ENCODE data around the gene PRSS57.

PRSS57 gene

DNA sequence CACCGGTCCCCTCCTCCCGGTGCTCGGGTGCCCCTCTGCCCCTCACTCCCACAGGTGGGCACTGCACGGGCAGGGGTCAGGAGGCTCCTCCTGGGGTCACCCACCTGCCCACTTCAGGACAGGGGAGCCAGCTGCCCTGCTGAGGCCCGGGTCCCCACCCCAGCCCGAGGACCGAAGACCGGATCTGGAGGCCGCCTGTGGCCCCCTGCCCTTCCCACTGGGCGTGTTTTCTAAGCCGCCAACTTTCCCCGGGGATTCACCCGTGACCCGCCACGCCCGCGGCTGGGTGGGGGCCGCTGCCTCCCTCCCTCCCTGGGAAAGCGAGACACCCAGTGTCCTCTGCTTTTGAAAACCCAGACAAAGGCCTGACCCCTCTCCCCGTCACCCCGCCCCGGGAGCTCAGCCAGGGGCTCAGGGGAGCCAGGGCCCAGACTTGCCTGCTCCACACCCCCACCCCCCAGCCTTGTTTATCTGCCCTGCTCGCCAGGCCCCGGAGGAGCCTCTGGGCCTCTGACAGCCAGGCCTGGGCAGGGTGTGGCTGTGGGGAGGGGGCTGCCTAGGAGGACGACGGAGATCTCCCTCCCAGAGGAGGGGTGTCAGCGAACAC, 14.8 kb upstream of the PRSS57 start:
- TF ChIP-seq GATA3 (IDR thresholded peaks at IDR 0.05; ENCODE audit: low read depth, low read length) (no peak), GATA2 (IDR thresholded peaks at IDR 0.05; ENCODE audit: low read depth, low read length) (no peak)

GRCh38 chr19:709196-709964, 14.1 kb upstream of the PRSS57 start:
- TF ChIP-seq GATA2 (IDR thresholded peaks at IDR 0.05; ENCODE audit: low read depth, low read length) (no peak), GATA3 (IDR thresholded peaks at IDR 0.05; ENCODE audit: low read depth, low read length) (no peak)

DNA sequence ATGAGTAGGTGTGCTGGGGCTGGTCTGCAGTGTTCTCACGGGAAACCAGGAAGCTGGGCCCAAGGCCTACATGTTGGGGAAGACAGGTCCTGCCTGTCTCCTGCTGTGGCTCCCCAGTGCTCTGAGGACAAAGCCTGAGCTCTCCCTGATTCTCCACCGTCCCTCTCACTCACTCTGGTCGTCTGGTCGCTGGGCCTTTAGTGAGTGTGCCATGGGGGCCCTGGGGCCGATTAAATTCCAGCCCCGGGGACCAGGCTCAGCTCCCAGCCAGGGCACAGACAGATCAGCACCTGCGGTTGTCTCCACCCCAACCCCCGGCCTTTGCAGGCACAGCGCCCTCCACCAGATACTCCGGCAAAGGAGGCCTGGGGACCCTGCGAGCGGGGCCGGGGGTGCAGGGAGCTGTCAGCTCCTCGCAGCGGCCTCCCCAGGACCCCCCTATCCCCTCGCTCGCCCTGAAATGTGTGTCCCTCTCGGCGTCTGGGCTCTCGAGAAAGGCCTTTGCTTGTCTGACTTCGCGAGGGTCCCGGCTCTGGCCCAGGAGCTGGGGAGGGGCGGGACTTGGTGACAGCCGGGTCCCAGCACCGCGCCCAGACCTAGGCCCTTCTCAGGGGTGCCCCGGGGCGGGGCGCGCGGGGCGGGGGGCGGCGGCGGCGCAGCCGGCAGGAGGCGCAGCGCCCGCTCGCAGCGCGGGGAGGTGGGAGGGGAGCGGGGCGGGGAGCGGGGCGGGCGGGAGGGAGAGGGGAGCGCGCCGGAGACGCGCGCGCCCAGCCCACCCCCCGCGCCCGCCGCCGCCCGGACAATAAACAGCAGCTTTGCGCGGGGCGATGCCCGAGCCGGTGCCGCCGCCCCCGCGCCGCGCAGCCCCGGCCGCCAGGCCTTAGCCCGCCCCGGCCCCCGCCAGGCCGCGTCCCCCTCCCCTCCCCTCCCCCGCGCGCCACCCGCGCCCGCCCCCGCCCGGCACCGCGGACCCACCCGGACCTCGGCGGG, 13.2 kb upstream of the PRSS57 start, which contains the start of gene PALM:
TSS of gene PALM (plus strand) at position 782 of the 990 bp plus-strand sequence. CDS start 212 bp downstream, outside the sequence.
- TF ChIP-seq GATA3 (IDR thresholded peaks at IDR 0.05; ENCODE audit: low read depth, low read length): no peak
- no peak for TF ChIP-seq GATA2 (IDR thresholded peaks at IDR 0.05; ENCODE audit: low read depth, low read length)

DNA sequence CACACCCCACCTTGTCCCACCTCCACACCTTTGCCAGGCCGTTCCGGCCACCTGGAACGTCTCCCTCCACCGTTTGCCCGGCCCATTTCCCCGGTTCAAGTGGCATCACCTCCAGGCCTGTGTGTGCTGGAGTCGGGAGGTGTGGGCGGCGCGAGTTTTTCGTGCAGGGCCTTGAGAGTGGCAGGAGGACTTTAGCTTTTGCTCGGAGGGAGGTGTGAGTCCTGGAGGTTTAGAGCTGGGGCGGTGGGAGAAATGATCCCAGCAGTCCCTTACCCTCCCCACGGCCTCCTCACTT, 9.1 kb upstream of the PRSS57 start:
- TF ChIP-seq GATA3 (IDR thresholded peaks at IDR 0.05; ENCODE audit: low read depth, low read length) (no peak), GATA2 (IDR thresholded peaks at IDR 0.05; ENCODE audit: low read depth, low read length) (no peak)

GRCh38 chr19:703651-704446, 8.6 kb upstream of the PRSS57 start:
- TF ChIP-seq GATA3 (IDR thresholded peaks at IDR 0.05; ENCODE audit: low read depth, low read length) (no peak), GATA2 (IDR thresholded peaks at IDR 0.05; ENCODE audit: low read depth, low read length) (no peak)

- TF ChIP-seq GATA3 (IDR thresholded peaks at IDR 0.05; ENCODE audit: low read depth, low read length): no peak
- no peak for TF ChIP-seq GATA2 (IDR thresholded peaks at IDR 0.05; ENCODE audit: low read depth, low read length)
These were observed 8.0 kb upstream of the PRSS57 start for GRCh38 chr19:703329-703650.

GRCh38 chr19:694481-695351, 536 bp downstream of the PRSS57 start:
- TF ChIP-seq GATA3 (IDR thresholded peaks at IDR 0.05; ENCODE audit: low read depth, low read length) (no peak), GATA2 (IDR thresholded peaks at IDR 0.05; ENCODE audit: low read depth, low read length) (no peak)

- no peak for TF ChIP-seq GATA3 (IDR thresholded peaks at IDR 0.05; ENCODE audit: low read depth, low read length)
- no peak for TF ChIP-seq GATA2 (IDR thresholded peaks at IDR 0.05; ENCODE audit: low read depth, low read length)
These were observed 5.0 kb downstream of the PRSS57 start for GRCh38 chr19:690203-690602.

- TF ChIP-seq GATA3 (IDR thresholded peaks at IDR 0.05; ENCODE audit: low read depth, low read length): no peak
- no peak for TF ChIP-seq GATA2 (IDR thresholded peaks at IDR 0.05; ENCODE audit: low read depth, low read length)
These were observed 6.3 kb downstream of the PRSS57 start for GRCh38 chr19:688992-689391.

GRCh38 chr19:688214-688613, 7.0 kb downstream of the PRSS57 start:
- TF ChIP-seq GATA2 (IDR thresholded peaks at IDR 0.05; ENCODE audit: low read depth, low read length): no peak
- TF ChIP-seq GATA3 (IDR thresholded peaks at IDR 0.05; ENCODE audit: low read depth, low read length): no peak

- no peak for TF ChIP-seq GATA3 (IDR thresholded peaks at IDR 0.05; ENCODE audit: low read depth, low read length)
- TF ChIP-seq GATA2 (IDR thresholded peaks at IDR 0.05; ENCODE audit: low read depth, low read length): no peak
These were observed 7.6 kb downstream of the PRSS57 start for GRCh38 chr19:687569-688166.

- no peak for TF ChIP-seq GATA2 (IDR thresholded peaks at IDR 0.05; ENCODE audit: low read depth, low read length)
- TF ChIP-seq GATA3 (IDR thresholded peaks at IDR 0.05; ENCODE audit: low read depth, low read length): no peak
These were observed 8.5 kb downstream of the PRSS57 start for GRCh38 chr19:686589-687297.

Measured in SH-SY5Y (cell line).